ENCODE results near the gene CYTH3. TPM values are rescaled to one million over a fixed set of nuclear protein-coding genes. Genes with fewer than 3 reads are reported as not detected.

The CYTH3 gene
- polyA plus RNA-seq, 1 donor (not counting 4 experiments of a cell fraction or from before 2014, with no cell fraction given) = 28.4 TPM

DNA sequence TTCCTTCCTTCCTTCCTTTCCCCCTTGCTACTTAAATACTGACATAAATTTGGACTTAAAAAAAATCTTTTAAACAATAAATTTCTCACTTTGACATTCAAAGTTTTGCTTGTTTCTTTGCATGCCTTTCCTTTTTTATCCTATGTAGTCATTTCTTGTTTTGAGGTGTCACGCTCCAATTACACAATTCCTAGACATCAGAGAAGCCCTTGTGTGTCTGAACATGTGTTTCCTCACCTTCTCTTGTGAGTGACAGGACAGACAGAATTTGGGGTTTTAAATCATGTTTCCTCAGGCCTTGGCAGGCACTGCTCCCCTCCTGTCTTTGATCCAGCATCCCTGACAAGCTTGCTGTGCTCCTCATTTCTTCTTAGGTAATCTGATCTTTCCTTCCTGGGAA is 91.3 kb downstream of the CYTH3 start:
- dilution Hi-C loops (cut with MboI; ENCODE audit: extremely low pct_ligation_motif_present, low sequenced_read_pairs) = no loop called here
- Histone ChIP-seq H3K4me2 (ENCODE audit: control insufficient read depth, extremely low read depth, insufficient read depth, low read depth, low read length) (no peak overlapping the region), H2AFZ (ENCODE audit: control insufficient read depth, low read length) (no peak overlapping the region), H3K27ac (ENCODE audit: control insufficient read depth, insufficient read depth, low read length) (no peak overlapping the region), H3K9me1 (ENCODE audit: control insufficient read depth, extremely low read depth, insufficient read depth, low read length) (no peaks in the 10 kb centered on the region), H3K27me3 (ENCODE audit: control insufficient read depth, extremely low read depth, insufficient read depth, low read length) (no peaks in the 10 kb centered on the region), H4K20me1 (ENCODE audit: control insufficient read depth, extremely low read depth, insufficient read depth, low read length) (no peaks in the 10 kb centered on the region), H3K36me3 (ENCODE audit: control insufficient read depth in 2 of 2, extremely low read depth in 1 of 2, insufficient read depth in 2 of 2, low read length in 2 of 2) (peaks cover 13 to 17% of the 10 kb centered on the region in 2 experiments), H3K79me2 (ENCODE audit: control insufficient read depth, insufficient read depth, low read length) (no peaks in the 10 kb centered on the region), H3K4me3 (ENCODE audit: control insufficient read depth in 2 of 3, extremely low read depth in 1 of 3, insufficient read depth in 2 of 3, low read depth in 1 of 3, low read length in 3 of 3) (no peak overlapping the region), H3K9ac (ENCODE audit: control insufficient read depth, extremely low read depth, insufficient read depth, low read length) (no peak overlapping the region), H3K4me1 (ENCODE audit: control insufficient read depth, extremely low read depth, insufficient read depth, low read length) (peaks cover 5% of the 10 kb centered on the region), H3K9me3 (ENCODE audit: control insufficient read depth, low read depth, low read length) (no peaks in the 10 kb centered on the region)
- DNase-seq (ENCODE audit: low read depth, low spot score) (no peak), FAIRE-seq (no peak)
- no peak for TF ChIP-seq EZH2 (IDR thresholded peaks at IDR 0.05; ENCODE audit: low read length)
- TF ChIP-seq, protein P1, sequence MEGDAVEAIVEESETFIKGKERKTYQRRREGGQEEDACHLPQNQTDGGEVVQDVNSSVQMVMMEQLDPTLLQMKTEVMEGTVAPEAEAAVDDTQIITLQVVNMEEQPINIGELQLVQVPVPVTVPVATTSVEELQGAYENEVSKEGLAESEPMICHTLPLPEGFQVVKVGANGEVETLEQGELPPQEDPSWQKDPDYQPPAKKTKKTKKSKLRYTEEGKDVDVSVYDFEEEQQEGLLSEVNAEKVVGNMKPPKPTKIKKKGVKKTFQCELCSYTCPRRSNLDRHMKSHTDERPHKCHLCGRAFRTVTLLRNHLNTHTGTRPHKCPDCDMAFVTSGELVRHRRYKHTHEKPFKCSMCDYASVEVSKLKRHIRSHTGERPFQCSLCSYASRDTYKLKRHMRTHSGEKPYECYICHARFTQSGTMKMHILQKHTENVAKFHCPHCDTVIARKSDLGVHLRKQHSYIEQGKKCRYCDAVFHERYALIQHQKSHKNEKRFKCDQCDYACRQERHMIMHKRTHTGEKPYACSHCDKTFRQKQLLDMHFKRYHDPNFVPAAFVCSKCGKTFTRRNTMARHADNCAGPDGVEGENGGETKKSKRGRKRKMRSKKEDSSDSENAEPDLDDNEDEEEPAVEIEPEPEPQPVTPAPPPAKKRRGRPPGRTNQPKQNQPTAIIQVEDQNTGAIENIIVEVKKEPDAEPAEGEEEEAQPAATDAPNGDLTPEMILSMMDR (optimal IDR thresholded peaks at IDR 0.05 in 1 of 3, IDR thresholded peaks at IDR 0.05 in 1 of 3, conservative IDR thresholded peaks at IDR 0.05 in 1 of 3; ENCODE audit: extremely low read depth in 1 of 3, insufficient read depth in 2 of 3, low read length in 3 of 3) = no peak

DNA sequence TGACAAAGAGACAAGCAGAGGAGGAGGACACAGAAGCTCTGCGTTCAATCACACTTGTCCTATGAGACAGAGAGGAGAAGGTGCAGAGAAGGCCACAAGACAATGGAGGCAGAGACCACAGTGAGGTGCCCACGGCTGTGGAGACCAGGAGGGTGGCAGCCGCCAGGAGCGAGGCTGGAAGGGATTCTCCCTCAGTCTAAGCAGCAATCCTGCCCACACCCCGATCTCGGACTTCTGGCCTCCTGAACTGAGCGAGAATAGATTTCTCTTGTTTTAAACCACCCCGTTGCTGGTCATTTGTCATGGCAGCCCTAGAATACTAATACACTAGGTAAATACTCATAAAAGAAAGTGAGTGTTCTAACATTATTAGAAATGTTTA is 92.1 kb downstream of the CYTH3 start:
- H4K20me1 ChIP-seq (ENCODE audit: control insufficient read depth, extremely low read depth, insufficient read depth, low read length) = no peaks in the 10 kb centered on the region
- dilution Hi-C loops (cut with MboI; ENCODE audit: extremely low pct_ligation_motif_present, low sequenced_read_pairs) = no loop called here
- no peak for TF ChIP-seq EZH2 (IDR thresholded peaks at IDR 0.05; ENCODE audit: low read length)
- TF ChIP-seq, protein P1 (optimal IDR thresholded peaks at IDR 0.05 in 1 of 3, IDR thresholded peaks at IDR 0.05 in 1 of 3, conservative IDR thresholded peaks at IDR 0.05 in 1 of 3; ENCODE audit: extremely low read depth in 1 of 3, insufficient read depth in 2 of 3, low read length in 3 of 3) = no peak
- H3K36me3 ChIP-seq (ENCODE audit: control insufficient read depth in 2 of 2, extremely low read depth in 1 of 2, insufficient read depth in 2 of 2, low read length in 2 of 2) = peaks cover 13 to 17% of the 10 kb centered on the region in 2 experiments
- H3K9me1 ChIP-seq (ENCODE audit: control insufficient read depth, extremely low read depth, insufficient read depth, low read length) = no peaks in the 10 kb centered on the region
- H3K4me2 ChIP-seq (ENCODE audit: control insufficient read depth, extremely low read depth, insufficient read depth, low read depth, low read length) = no peak overlapping the region
- H2AFZ ChIP-seq (ENCODE audit: control insufficient read depth, low read length) = no peak overlapping the region
- peaks cover 11% of the 10 kb centered on the region for H3K4me1 ChIP-seq (ENCODE audit: control insufficient read depth, extremely low read depth, insufficient read depth, low read length)
- no peaks in the 10 kb centered on the region for H3K27me3 ChIP-seq (ENCODE audit: control insufficient read depth, extremely low read depth, insufficient read depth, low read length)
- H3K27ac ChIP-seq (ENCODE audit: control insufficient read depth, insufficient read depth, low read length) = no peak overlapping the region
- H3K9me3 ChIP-seq (ENCODE audit: control insufficient read depth, low read depth, low read length) = no peaks in the 10 kb centered on the region
- no peaks in the 10 kb centered on the region for H3K79me2 ChIP-seq (ENCODE audit: control insufficient read depth, insufficient read depth, low read length)
- H3K4me3 ChIP-seq (ENCODE audit: control insufficient read depth in 2 of 3, extremely low read depth in 1 of 3, insufficient read depth in 2 of 3, low read depth in 1 of 3, low read length in 3 of 3) = no peak overlapping the region
- H3K9ac ChIP-seq (ENCODE audit: control insufficient read depth, extremely low read depth, insufficient read depth, low read length) = no peak overlapping the region
- FAIRE-seq (no peak), DNase-seq (ENCODE audit: low read depth, low spot score) (no peak)
